Ishikawa (cell line): Measurements from ENCODE around the gene SPOCK1.

Experiments
- CEBPB ChIP-seq: IDR thresholded peaks from 2 replicates; pipeline ENCODE4 v1.6.1; 2012
- CREB1 ChIP-seq: IDR thresholded peaks from 2 replicates; pipeline ENCODE4 v1.6.1; 2012; ENCODE audit warnings: low read depth
- EGR1 ChIP-seq: IDR thresholded peaks from 2 replicates; pipeline ENCODE4 v1.6.1; 2012
- EP300 ChIP-seq: IDR thresholded peaks from 2 replicates; pipeline ENCODE4 v1.6.1; 2012; ENCODE audit warnings: borderline replicate concordance
- FOXM1 ChIP-seq: IDR thresholded peaks from 2 replicates; pipeline ENCODE4 v1.6.1; 2012; ENCODE audit warnings: low read depth, borderline replicate concordance
- NFIC ChIP-seq: IDR thresholded peaks from 2 replicates; pipeline ENCODE4 v1.6.1; 2012
- RAD21 ChIP-seq: IDR thresholded peaks from 2 replicates; pipeline ENCODE4 v1.6.1; 2012; ENCODE audit warnings: low read depth
- TAF1 ChIP-seq: IDR thresholded peaks from 2 replicates; pipeline ENCODE4 v1.6.1; 2012; ENCODE audit warnings: low read depth, mild to moderate bottlenecking
- TCF12 ChIP-seq: IDR thresholded peaks from 2 replicates; pipeline ENCODE4 v1.6.1; 2012; ENCODE audit warnings: low read depth
- TEAD4 ChIP-seq: IDR thresholded peaks from 2 replicates; pipeline ENCODE4 v1.6.1; 2012
- YY1 ChIP-seq: IDR thresholded peaks from 2 replicates; pipeline ENCODE4 v1.6.1; 2012; ENCODE audit warnings: low read depth
- ZBTB7A ChIP-seq: IDR thresholded peaks from 2 replicates; pipeline ENCODE4 v1.6.1; 2012; ENCODE audit warnings: low read depth
- TF ChIP-seq, protein P1 (sequence below): IDR thresholded peaks from 2 replicates; pipeline ENCODE4 v1.6.1; 2012
- TF ChIP-seq, protein P2 (sequence below): IDR thresholded peaks from 2 replicates; pipeline ENCODE4 v1.6.1; 2012
- TF ChIP-seq, protein P3 (sequence below): IDR thresholded peaks from 2 replicates; pipeline ENCODE4 v1.6.1; 2012; ENCODE audit warnings: low read depth, mild to moderate bottlenecking

The SPOCK1 gene

DNA sequence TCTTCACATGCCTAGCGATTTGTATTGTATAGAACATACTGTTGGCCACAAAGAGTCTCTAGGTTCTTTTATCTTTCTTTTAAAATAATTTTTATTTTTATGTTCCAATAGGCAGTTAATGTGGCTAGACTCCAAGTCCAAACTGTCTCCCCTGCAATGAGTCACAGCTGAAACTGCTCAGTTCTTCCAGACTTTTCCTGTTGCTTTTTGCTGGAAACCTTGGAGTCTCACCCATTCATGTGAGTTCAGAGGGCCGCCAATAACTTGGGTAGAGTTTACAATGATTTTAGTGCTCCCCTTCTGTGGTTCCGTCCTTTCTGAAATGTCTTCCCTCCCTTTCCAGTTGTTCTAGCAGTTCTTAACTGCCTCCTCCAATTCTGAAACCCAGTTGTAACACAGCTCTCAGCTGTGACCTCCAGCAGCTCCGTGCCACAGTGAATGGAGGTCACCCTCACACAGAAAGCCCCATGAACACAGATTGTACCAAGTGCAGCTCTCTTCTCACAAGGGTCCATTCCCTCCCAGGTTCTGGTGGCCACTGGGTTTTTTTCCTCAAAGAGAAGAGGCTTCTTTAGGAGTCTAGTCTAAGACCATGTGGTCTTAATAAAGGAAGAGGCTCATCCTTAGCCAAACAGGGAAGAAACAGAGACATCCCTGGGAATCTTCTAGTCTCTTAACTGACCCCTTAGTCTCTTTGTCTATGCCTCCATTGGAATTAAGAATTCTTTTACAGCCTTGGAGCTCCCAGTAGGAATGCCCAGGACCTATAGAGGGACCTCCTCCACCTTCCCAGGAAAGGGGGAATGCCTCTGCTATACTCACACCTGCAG is 198.5 kb downstream of the SPOCK1 start:
- no peak for TF ChIP-seq YY1
- no peak for TF ChIP-seq EGR1
- no peak for TF ChIP-seq TCF12
- TF ChIP-seq, protein P1, sequence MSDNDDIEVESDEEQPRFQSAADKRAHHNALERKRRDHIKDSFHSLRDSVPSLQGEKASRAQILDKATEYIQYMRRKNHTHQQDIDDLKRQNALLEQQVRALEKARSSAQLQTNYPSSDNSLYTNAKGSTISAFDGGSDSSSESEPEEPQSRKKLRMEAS: no peak
- no peak for TF ChIP-seq TAF1
- no peak for TF ChIP-seq TEAD4
- TF ChIP-seq RAD21: no peak
- no peak for TF ChIP-seq CEBPB
- no peak for TF ChIP-seq NFIC
- TF ChIP-seq EP300: no peak
- TF ChIP-seq CREB1: no peak

DNA sequence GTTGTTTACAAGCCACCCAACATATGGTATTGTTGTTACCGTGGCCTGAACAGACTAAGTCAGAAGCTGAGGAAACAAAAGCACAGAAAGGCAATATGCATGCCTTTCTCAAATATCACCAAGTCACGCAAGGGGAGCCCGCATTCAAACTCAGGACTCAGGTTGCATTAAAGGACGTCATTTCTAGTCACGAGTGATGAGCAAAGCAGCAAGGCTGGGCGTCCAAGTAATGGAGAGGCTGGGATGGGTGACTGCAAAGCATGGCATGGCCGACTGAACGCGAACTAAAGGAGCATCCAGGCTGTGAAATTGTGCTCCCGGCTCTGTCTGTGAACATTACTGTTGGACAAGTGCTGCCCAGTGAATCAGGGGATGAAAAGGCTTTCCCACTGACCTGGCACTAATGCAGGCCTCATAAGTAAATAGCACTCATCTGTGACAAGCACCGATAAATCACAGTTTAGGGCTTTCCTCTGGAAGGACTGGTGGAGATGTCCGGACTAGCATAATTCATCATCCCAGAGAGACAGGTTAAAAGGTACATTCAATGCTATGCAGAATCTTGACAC is 202.8 kb downstream of the SPOCK1 start:
- no peak for TF ChIP-seq CREB1
- no peak for TF ChIP-seq NFIC

DNA sequence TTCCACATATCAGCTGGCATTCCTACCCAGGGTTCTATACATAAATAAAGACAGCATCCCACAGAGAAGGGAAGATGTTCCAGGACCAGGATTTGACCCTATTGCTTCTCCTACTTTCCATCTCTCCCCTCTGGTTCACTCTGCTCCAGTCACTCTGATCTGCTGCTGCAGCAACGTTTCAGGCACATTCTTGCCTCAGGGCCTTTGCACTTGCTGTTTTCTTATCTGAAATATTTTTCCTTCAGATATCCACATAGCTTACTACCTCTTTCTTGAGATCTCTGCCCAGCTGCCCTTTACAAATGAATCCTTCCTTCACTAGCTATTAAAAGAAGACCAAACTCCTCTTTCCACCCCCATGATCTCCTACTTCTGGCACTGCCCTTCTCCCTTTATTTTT is 204.5 kb downstream of the SPOCK1 start:
- TF ChIP-seq, protein P2, sequence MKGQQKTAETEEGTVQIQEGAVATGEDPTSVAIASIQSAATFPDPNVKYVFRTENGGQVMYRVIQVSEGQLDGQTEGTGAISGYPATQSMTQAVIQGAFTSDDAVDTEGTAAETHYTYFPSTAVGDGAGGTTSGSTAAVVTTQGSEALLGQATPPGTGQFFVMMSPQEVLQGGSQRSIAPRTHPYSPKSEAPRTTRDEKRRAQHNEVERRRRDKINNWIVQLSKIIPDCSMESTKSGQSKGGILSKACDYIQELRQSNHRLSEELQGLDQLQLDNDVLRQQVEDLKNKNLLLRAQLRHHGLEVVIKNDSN: no peak

DNA sequence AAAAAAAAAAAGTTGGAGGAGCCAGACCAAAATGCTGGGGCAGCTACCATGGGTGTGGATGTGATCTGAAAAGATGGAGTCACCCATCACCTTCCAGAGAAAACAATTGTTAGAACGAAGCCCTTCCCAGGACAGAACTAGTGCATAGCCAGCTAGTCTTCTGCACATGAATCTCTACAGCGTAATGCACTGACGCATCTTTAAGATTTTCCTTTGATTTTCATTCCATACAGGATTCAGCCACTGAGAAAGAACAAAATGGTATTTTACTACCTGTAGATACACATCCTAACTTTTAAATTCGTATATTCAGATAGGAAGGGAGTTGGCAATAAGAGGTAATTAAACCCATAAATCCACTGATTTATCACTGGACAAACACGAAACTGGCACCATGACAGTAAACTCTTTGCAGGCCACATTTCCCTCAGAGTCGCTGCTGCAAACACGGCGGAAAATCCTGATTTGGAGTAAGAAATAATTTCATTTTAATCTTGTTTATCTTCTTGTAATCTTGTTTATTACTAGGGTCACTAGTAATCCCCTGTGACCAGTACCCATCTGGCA is 206.6 kb downstream of the SPOCK1 start:
- TF ChIP-seq EP300 (no peak), EGR1 (no peak), RAD21 (no peak), CREB1 (no peak), TEAD4 (no peak), TAF1 (no peak), TCF12 (no peak), FOXM1 (no peak), NFIC (no peak), CEBPB (no peak)
- TF ChIP-seq, protein P1: no peak
- TF ChIP-seq, protein P3, sequence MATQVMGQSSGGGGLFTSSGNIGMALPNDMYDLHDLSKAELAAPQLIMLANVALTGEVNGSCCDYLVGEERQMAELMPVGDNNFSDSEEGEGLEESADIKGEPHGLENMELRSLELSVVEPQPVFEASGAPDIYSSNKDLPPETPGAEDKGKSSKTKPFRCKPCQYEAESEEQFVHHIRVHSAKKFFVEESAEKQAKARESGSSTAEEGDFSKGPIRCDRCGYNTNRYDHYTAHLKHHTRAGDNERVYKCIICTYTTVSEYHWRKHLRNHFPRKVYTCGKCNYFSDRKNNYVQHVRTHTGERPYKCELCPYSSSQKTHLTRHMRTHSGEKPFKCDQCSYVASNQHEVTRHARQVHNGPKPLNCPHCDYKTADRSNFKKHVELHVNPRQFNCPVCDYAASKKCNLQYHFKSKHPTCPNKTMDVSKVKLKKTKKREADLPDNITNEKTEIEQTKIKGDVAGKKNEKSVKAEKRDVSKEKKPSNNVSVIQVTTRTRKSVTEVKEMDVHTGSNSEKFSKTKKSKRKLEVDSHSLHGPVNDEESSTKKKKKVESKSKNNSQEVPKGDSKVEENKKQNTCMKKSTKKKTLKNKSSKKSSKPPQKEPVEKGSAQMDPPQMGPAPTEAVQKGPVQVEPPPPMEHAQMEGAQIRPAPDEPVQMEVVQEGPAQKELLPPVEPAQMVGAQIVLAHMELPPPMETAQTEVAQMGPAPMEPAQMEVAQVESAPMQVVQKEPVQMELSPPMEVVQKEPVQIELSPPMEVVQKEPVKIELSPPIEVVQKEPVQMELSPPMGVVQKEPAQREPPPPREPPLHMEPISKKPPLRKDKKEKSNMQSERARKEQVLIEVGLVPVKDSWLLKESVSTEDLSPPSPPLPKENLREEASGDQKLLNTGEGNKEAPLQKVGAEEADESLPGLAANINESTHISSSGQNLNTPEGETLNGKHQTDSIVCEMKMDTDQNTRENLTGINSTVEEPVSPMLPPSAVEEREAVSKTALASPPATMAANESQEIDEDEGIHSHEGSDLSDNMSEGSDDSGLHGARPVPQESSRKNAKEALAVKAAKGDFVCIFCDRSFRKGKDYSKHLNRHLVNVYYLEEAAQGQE: no peak

DNA sequence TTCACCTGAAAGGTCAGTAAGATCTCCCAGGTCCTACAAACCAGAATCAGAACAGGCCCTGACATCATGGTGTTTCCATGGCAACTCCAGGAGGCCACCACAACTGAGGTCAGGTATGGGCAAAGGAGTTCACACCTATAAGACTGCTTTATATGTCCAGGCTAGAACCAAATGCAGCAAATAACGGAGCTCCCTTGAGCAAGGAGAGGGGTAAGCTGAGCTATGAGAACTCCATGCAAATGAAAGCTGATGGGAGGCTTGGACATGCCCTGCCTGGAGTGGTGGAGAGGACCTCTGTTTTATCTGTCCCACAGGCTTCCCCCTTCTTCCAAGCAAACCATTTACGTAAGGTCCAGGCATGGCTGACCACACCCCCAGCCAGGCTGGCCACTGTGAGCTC is 207.7 kb downstream of the SPOCK1 start:
- TF ChIP-seq YY1 (no peak), CREB1 (no peak), ZBTB7A (no peak), TEAD4 (no peak), FOXM1 (no peak), EGR1 (no peak), CEBPB (no peak)
- TF ChIP-seq, protein P3: no peak
- TF ChIP-seq, protein P1: no peak

DNA sequence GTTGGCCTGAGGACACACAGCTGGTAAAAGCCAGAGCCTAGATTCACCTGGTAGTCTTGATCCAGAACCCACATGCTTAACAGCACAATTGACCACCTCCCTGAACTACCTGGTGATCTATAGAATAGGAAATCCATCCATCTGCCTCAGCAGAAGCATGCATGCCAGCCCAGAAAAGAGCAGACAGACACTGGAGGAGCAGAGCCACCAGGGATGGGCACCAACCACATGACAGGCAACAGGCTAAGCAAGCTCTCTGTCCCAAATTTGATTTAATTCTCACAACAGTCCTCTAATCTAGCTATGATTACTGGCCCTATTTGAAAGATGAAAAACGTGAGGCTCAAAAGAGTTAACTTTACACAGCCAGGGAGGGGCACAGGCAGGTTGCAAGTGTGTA is 208.1 kb downstream of the SPOCK1 start:
- TF ChIP-seq, protein P1: no peak
- TF ChIP-seq CEBPB (no peak), TCF12 (no peak), ZBTB7A (no peak), YY1 (no peak)
